GM19468 (cell line): ENCODE measurements around the gene MASP2.
"Not testable (repeated sequence)": the region's sequence is repeated elsewhere in the genome, so short reads cannot be mapped to it uniquely, and the experiment has no call there.

Experiments
- ATAC-seq: cut with Tn5 transposase; IDR thresholded peaks from one replicate; pipeline ENCODE4 v1.9.1; 2021; ENCODE audit warnings: mild to moderate bottlenecking, moderate library complexity, moderate number of reproducible peaks; ENCODE audit not compliant: unreplicated experiment; ENCODE audit errors: extremely low read depth

MASP2 gene

DNA sequence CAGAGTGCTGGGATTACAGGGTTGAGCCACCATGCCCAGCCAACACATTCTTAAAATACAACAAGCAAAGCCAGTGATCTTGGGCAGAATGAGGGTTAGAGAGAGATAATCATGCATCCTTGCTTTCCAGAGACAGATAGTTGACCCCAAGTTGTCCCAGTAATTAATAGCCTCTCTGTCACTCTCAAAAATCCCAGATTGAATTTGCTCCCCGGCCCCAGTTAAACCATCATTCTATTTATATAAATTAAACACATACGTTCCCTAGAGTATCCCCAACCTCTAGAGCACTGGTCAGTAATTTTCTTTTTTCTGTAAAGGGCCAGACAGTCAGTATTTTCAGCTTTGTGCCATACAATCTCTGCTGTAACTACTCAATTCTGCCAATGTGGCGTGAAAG lies 50.9 kb downstream of the MASP2 start:
- no peak for ATAC-seq

DNA sequence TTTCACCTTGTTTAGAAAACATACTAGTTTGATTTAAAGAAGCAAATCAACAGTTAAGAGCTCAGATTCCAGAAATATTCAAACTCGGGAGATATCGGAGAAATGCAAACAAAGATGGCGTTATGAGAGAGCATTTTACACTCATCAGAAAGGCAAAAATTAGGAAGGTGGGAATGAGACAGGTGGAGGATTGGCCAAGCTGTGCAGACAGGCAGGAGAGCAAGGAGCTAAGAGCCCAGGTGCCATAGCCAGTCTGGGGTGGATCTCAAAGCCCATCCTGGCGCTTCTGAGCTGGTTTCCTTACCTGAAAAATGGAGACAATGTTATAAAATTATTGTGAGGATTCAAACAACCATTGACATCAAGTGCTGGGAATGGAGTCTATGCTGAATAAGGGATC lies 54.2 kb downstream of the MASP2 start:
- ATAC-seq = no peak

DNA sequence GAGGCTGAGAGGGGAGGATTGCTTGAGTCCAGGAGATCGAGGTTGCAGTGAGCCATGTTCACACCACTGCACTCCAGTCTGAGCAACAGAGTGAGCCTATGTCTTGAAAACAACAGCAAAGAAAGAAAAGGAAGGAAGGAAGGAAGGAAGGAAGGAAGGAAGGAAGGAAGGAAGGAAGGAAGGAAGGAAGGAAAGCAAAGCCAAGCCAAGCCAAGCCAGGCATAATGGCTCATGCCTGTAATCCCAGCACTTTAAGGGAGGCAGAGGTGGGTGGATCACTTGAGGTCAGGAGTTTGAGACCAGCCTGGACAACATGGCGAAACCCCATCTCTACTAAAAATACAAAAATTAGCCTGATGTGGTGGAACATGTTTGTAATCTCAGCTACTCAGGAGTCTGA lies 55.0 kb downstream of the MASP2 start:
- ATAC-seq = not testable (repeated sequence)

DNA sequence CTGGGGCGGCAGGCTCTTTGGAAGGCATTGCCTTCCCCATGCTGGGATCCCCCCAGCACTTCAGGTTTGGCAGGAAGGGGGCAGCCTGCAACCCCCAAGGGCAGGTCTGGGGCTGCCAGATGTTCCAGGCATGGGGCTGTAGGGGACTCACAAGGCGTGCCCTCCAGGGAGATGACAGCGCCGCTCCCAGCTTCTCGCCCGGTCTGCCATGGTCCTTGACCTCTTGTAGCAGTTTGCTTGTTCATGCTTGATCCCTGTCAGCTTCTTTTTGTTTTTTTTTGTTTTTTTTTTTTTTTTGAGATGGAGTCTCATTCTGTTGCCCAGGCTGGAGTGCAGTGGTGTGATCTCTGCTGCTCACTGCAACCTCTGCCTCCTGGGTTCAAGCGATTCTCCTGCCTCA lies 56.2 kb downstream of the MASP2 start:
- ATAC-seq = no peak

DNA sequence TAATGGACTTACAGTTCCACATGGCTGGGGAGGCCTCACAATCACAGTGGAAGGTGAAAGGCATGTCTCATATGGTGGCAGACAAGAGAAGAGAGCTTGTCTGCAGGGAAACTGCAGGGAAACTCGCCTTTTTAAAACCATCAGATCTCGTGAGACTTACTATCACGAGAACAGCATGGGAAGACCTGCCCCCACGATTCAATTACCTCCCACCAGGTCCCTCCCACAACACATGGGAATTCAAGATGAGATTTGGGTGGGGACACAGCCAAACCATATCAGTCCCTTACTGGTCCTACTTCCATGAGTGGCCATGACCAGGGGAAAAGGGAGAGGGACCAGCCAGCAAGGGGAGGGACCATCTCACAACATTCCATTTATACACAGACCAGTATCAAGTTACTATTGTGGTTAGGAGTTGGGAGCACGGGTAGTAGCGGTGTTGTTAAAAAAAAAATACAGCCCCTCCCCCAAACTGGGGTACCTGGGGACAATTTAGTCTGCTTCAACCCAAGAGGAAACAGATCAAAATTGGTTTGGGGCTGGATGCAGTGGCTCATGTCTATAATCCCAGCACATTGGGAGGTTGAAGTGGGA lies 57.0 kb downstream of the MASP2 start:
- not testable (repeated sequence) for ATAC-seq

DNA sequence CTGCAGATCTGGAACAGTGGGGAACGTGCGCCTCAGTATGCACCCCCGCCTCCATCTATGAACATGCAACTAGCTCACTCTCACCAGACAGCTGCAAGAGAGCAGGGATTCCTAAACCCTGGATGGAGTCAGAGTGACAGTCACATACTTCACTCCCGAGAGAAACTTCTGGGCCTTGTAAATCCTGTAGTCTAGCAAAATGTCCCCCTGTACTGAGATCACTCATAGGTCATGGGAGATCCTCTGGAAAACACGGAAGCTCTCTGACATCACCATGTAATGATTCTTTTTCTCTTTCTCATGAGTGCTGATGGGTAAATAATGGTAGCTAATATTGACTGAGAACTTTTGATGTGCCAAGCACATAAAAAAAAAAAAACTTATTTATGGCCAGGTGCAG lies 57.9 kb downstream of the MASP2 start:
- ATAC-seq = no peak

DNA sequence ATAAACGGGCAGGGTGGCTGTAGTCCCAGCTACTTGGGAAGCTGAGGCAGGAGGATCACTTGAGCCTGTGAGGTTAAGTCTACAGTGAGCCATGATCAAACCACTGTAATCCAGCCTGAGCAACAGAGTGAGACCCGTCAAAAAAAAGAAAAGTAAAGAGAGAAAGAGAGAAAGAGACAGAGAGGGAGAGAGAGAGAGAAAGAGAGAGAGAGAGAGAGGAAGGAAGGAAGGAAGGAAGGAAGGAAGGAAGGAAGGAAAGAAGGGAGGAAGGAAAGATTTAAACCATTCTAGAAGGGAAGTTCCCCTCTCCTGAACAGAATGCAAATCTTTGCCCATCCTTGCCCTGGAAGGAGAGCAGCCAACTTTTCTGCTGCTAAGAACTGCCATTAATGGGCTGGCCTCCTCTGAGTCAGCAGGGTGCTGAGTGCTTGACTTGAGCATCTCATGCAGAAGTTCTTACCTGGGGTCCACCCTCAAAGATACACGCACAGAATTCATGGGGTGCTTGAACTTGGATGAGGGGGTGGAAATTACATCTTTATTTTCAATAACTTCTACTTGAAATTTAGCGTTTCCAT lies 59.1 kb downstream of the MASP2 start:
- ATAC-seq = no peak

DNA sequence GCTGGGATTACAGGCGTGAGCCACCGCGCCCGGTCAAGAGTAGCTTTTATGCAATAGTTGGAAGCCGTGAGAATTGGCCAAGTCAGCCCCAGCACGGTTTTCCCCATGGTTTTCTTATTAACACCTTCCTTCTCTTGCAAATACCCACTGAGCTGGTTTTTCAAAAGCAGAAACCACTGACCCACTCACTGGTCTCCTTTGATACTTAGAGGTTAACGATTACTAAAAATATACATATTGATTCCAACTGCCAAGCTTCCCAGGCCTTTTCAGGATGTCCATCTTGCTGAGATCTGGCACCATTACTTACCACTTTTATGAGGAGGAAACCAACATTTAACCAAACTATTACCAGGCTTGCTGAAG lies 60.5 kb downstream of the MASP2 start:
- no peak for ATAC-seq

DNA sequence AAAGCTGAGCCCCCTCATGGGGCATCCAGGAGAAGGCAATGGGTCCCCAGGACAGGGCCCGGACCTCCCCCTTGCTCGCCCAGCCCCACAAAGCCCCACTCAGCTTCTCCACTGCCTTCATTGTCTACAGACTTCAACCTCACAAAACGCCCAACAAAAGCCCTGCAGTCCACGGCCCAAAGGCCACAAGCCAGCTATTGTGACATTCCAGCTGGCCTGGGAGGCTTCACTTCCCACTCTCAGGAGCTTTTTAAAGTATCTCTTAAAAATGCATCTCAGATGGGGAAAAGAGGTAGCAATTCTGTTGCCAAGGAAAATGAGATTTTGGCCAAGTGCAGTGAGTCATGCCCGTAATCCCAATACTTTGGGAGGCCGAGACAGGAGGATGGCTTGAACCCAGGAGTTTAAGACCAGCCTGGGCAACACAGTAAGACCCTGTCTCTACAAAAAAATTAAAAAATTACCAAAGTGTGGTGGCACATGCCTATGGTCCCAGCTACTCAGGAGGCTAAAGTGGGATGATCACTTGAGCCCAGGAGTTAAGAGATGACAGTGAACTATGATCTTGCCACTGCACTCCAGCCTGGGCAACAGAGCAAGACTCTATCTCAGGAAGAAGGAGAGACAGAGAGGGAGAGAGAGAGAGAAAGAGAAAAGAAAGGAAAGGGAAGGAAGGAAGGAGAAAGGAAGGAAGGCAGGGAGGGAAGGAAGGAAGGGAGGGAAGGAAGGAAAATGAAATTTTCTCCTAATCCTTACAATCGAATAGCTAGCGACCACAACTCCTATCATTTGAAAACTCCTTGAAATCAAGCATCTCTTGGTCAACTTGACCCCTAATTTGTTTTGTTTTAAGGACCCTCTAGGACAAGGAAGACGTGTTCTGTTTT lies 66.0 kb downstream of the MASP2 start:
- ATAC-seq = no peak

DNA sequence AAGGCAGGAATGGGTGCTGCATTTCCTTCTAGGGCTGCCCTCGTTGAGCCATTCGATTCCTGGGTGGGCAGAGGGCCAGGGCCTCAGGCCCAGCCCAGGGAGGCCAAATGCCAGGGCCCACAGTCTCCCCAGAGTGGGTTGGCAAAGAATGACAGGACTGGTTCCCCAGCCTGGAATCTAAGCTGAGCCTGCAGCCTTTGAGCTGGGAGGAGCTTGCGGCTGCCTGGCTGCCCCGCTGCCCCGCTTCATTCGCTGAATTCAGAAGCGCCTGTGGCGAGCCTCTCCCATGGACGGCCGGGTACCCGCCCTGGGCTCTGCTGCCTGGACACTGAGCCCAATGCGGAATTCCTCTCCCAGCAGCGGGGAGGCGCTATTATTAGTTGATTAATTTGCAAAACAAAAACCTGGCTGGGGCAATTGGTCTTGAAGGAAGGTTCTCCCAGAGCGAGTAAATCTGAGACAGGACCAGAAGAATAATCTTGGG lies 66.9 kb downstream of the MASP2 start:
- ATAC-seq = no peak

DNA sequence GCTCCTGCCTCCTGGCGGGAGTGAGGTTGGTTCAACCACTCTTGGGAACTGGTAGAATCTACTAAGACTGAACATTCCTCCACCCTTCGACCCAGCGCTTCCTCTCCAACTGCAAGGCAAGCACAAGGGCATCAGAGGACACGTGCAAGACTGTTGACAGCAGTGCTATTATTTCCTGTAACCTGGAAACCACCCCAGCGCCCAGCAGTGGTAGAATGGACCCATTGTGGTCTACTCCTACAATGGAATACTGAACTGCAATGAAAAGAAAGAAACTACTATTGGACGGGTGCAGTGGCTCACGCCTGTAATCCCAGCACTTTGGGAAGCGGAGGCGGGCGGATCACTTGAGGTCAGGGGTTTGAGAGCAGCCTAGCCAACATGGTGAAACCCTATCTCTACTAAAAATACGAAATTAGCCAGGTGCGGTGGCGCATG lies 67.5 kb downstream of the MASP2 start:
- ATAC-seq = no peak

DNA sequence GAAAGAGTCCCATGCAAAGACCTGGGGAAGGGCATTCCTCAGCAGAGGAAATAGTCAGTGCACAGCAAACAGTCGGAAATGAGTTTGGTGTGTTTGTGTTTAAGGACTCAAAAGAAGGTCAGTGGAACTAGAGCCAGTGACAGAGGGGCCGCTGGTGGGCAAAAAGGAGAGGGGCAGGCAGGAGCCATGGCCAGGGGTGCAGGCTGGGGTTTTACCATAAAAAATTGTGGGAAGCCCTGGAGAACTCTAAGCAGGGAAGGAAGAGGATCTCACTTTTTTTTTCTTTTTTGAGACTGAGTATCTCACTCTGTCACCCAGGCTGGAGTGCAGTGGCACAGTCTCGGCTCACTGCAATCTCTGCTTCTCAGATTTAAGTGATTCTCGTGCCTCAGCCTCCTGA lies 68.3 kb downstream of the MASP2 start:
- ATAC-seq = no peak
